Naive B cell (primary cell): ENCODE data around the gene OLFML1. TPM values are rescaled to one million over a fixed set of nuclear protein-coding genes. Genes with fewer than 3 reads are reported as not detected.

Source experiments
- ATAC-seq, 2 donors: fragments of 150-1000 bp; cut with Tn5 transposase; 2 replicates each; pipeline ENCODE4 v1.10.0; 2021; ENCODE audit warnings: low read depth in 2 of 2, mild to moderate bottlenecking in 2 of 2, moderate library complexity in 2 of 2
- DNase-seq: peaks from one replicate; pipeline ENCODE4 v3.0.0; 2022
- H3K27ac Mint-ChIP-seq, 6 donors: one replicate each; pipeline ENCODE4 v1.8.0; 2020 to 2022; ENCODE audit warnings: mild to moderate bottlenecking in 6 of 6, mixed read lengths in 6 of 6, moderate library complexity in 5 of 6, inconsistent platforms in 2 of 6
- H3K27me3 Mint-ChIP-seq, 3 donors: one replicate each; pipeline ENCODE4 v1.8.0; 2021 to 2022; ENCODE audit warnings: mixed read lengths in 3 of 3, mild to moderate bottlenecking in 1 of 3
- H3K36me3 Mint-ChIP-seq, 2 donors: one replicate each; pipeline ENCODE4 v1.8.0; 2020 to 2022; ENCODE audit warnings: mixed read lengths in 2 of 2, inconsistent platforms in 1 of 2, mild to moderate bottlenecking in 1 of 2
- H3K4me1 Mint-ChIP-seq, 3 donors: one replicate each; pipeline ENCODE4 v1.8.0; 2020 to 2022; ENCODE audit warnings: mixed read lengths in 3 of 3, inconsistent platforms in 1 of 3, mild to moderate bottlenecking in 1 of 3, moderate library complexity in 1 of 3
- H3K4me3 Mint-ChIP-seq, 8 donors: one replicate each; pipeline ENCODE4 v1.8.0; 2020 to 2022; ENCODE audit warnings: mild to moderate bottlenecking in 8 of 8, mixed read lengths in 8 of 8, moderate library complexity in 8 of 8, inconsistent platforms in 2 of 8
- H3K9me3 Mint-ChIP-seq, 7 donors: one replicate each; pipeline ENCODE4 v1.8.0; 2020 to 2022; ENCODE audit warnings: mixed read lengths in 7 of 7, mild to moderate bottlenecking in 5 of 7, inconsistent platforms in 2 of 7, moderate library complexity in 1 of 7
- polyA plus RNA-seq, 6 donors: library from polyadenylated mRNA; unstranded; fragments of 300-500 nt; fragmentation: Illumina TruSeq; gene quantifications; one replicate each; pipeline ENCODE4 v1.2.3, GENCODE V29; 2021; ENCODE audit warnings: low read depth in 6 of 6

Gene OLFML1
- polyA plus RNA-seq, 6 donors from 2014 or later: 0.81 to 4.6 (median 1.6) TPM

DNA sequence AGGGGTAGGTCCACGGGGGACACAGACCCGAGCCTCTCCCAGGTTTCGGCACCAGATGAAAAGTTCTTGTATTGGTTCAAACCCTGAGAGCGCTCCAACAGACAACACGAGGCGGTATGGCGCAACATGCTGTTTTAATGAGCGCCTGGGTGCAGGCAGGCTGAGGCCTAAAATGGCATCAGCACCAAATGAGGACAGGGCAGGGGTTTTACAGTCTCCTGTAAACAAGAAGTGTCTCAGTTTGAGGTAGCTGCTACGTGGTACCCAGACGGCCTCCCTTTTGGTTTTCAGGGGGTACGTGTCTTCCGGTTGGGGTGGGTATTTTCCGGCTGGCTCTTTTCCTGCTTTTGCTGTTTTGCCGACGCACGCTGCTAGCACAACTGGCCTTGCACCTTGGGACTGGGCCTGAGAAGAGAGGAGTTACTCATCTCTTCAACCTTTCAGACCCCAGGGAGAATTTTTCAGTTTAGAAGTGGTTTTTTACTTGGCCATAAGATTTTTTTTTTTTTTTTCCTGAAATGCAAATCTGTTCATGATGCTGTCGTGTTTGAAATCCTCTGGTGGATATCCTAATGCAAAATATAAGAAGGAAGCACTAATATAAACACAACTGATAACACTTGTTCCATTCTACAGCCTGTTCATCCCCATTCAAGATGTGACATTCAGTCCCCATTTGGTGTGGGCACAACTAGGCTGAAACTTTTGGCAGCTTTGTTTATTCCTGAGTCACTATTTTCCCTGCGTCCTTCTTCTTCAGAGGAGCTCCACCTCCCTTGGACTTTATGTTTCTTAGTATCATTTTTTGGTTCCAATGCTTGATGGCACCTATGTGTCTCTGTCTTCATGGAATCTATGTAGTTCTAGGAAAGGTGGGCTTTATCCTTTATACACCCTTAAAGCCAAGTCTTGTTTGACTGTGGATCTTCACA is 35.0 kb downstream of the OLFML1 start:
- Mint-ChIP-seq H3K4me1 (peaks cover 28 to 56% (median 51%) of the 10 kb centered on the region in 3 donors), H3K27me3 (no peaks in the 10 kb centered on the region), H3K36me3 (no peaks in the 10 kb centered on the region), H3K27ac (no peak overlapping the region), H3K4me3 (peak overlapping the region in 7 of 8 donors; percentile 4 to 85 (median 55)), H3K9me3 (peaks cover 0 to 7% (median 0%) of the 10 kb centered on the region in 7 donors)
- no peak for DNase-seq
- peak; percentile 23 to 51 for ATAC-seq

DNA sequence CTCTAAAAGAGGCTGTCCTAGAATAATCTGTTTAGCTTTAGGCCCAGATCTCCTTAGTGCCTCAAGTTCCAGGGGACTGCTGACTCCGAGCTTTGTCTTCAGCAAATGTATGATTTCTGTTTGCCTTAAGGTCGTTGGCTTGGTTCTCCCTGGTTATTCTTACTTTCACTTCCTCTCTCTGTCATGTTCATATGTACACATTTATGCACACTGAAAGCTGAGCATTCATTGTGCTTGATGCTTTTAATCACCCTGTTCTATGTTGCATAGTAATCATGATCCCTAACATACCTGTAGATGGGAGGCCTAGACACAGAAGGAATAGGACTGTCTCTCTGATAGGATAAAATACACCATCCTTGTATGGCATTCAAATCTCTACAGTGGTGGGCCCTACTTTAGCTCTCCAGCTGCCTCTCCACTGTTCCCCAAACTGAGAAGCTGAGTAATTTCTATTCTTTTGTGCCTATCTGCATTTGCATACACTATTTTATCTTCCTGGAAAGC is 35.7 kb downstream of the OLFML1 start:
- Mint-ChIP-seq H3K27ac (no peak overlapping the region), H3K36me3 (no peaks in the 10 kb centered on the region), H3K4me1 (peaks cover 20 to 55% (median 46%) of the 10 kb centered on the region in 3 donors), H3K4me3 (no peak overlapping the region), H3K9me3 (peaks cover 0 to 7% (median 0%) of the 10 kb centered on the region in 7 donors), H3K27me3 (no peaks in the 10 kb centered on the region)
- peak; percentile 72 to 84 for ATAC-seq
- DNase-seq: peak; percentile 68

DNA sequence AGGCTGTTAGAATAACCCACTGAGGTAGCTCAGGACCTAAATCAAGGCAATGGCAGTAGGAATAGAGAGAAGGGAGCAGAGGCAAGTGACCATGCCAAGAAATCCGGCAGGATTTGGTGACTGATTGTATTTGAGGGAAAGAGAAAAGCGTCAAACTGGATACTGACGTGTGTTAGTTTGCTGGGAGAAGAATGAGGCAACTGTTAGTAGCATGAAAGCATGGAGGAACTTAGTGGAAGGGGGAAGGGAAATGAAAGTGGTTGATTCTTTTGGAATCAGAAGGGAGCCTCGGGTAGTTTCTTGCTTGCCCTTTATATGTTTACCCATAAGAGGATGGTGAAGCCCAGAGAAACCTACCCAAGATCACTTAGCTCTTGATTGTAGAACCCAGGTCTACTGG is 36.8 kb downstream of the OLFML1 start:
- Mint-ChIP-seq H3K4me1 (peaks cover 15 to 52% (median 42%) of the 10 kb centered on the region in 3 donors), H3K27ac (no peak overlapping the region), H3K36me3 (no peaks in the 10 kb centered on the region), H3K27me3 (no peaks in the 10 kb centered on the region), H3K4me3 (no peak overlapping the region), H3K9me3 (peaks cover 0 to 7% (median 0%) of the 10 kb centered on the region in 7 donors)
- ATAC-seq (no peak), DNase-seq (no peak)

- DNase-seq: no peak
- Mint-ChIP-seq H3K4me3 (peak overlapping the region in 1 of 8 donors; percentile 22), H3K27ac (peak overlapping the region in 2 of 6 donors; percentile 19 to 23), H3K4me1 (peaks cover 16 to 52% (median 41%) of the 10 kb centered on the region in 3 donors), H3K9me3 (peaks cover 0 to 7% (median 0%) of the 10 kb centered on the region in 7 donors), H3K27me3 (no peaks in the 10 kb centered on the region), H3K36me3 (no peaks in the 10 kb centered on the region)
- ATAC-seq: no peak
These were observed 37.2 kb downstream of the OLFML1 start for GRCh38 chr11:7522546-7522945.

- Mint-ChIP-seq H3K27ac (peak overlapping the region in 5 of 6 donors; percentile 64 to 89 (median 70)), H3K4me3 (peak overlapping the region in 2 of 8 donors; percentile 9 to 75), H3K9me3 (peaks cover 0 to 5% (median 0%) of the 10 kb centered on the region in 7 donors), H3K27me3 (no peaks in the 10 kb centered on the region), H3K4me1 (peaks cover 21 to 53% (median 43%) of the 10 kb centered on the region in 3 donors), H3K36me3 (no peaks in the 10 kb centered on the region)
- ATAC-seq (no peak), DNase-seq (no peak)
These were observed 38.3 kb downstream of the OLFML1 start for GRCh38 chr11:7523416-7524210.

DNA sequence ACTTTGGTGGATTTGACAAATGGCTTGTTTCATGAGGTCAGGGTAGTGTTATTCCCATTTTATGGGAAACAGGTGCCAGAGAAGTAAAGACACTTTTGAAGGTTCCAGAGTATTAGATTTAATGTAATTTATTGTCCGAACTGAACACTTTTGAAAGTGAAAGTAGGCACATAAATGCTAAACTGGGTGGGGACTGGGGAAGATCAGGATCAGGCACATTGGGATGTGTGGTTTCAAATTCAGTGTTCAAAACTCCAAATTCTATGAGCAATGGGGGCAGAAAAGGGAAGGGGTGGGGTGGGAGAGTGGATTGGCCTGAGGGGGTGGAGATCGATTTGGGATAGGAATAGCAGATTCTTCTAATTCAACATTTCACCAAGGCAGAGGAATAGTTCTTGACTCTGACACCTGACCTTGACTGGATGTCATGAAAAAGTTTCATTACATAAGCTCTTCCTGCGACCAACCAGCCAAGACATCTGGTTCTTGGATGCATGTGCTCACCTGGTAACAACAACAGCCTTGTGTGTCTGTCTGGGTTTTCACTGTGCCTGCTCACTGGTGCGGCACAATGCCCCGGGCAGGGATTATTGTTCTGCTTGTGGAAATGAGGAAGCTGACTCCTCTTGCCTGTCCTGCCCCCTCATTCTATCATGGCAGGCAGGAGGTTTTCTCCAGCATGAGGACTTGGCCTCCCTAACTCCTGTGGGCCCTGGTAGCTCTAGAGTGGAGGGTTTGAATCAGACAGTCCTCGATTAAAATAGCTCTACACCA is 39.3 kb downstream of the OLFML1 start:
- Mint-ChIP-seq H3K27ac (peak overlapping the region in 5 of 6 donors; percentile 15 to 96 (median 89)), H3K36me3 (no peaks in the 10 kb centered on the region), H3K9me3 (no peaks in the 10 kb centered on the region), H3K4me3 (peak overlapping the region in 2 of 8 donors; percentile 23 to 32), H3K27me3 (no peaks in the 10 kb centered on the region), H3K4me1 (peaks cover 24 to 48% (median 37%) of the 10 kb centered on the region in 3 donors)
- DNase-seq: peak; percentile 57
- ATAC-seq: peak; percentile 48 to 64

DNA sequence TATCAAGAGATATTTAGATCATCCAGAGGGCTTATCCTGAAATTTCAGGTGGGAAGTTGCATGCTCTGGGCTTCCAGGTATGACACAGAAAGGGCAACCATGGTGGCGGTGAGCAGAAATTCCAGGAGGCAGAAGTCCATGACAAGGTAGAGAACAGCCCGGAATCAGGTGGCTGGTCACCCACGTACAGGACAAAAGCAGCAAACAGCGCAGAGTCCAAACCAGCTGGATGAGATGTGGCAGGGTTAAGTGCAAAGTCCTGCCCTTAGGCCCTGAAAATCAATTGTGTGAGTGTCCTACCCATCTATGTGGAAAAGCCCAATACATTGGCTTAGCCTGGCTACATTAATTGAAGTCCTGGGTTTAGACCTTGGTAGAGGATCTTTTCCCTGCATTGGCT is 40.1 kb downstream of the OLFML1 start:
- ATAC-seq: no peak
- Mint-ChIP-seq H3K9me3 (no peaks in the 10 kb centered on the region), H3K27me3 (no peaks in the 10 kb centered on the region), H3K4me3 (no peak overlapping the region), H3K27ac (peak overlapping the region in 2 of 6 donors; percentile 29 to 91), H3K36me3 (no peaks in the 10 kb centered on the region), H3K4me1 (peaks cover 30 to 49% (median 37%) of the 10 kb centered on the region in 3 donors)
- DNase-seq: no peak

DNA sequence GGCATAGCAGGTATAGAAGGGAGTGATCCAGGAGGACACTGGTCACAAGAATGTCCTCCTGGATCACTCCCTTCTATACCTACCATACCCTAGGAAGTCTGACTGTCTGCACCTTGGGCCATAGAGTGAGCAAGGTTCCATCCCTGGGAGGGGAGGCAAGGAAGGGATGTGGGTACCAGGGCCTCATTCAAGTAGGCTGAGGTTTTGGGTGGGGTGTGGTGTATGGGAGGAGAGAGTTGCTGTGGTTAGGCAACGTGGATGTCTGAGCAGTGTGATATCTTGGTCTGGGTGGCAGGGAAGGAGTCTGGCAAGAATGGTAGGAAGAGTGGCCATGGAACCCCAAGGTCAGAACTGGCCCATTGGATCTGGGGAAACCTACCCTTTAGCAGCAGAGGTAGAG is 41.7 kb downstream of the OLFML1 start:
- H3K27ac Mint-ChIP-seq: peak overlapping the region in 5 of 6 donors; percentile 7 to 96 (median 93)
- no peaks in the 10 kb centered on the region for H3K36me3 Mint-ChIP-seq
- no peaks in the 10 kb centered on the region for H3K9me3 Mint-ChIP-seq
- H3K27me3 Mint-ChIP-seq: no peaks in the 10 kb centered on the region
- H3K4me3 Mint-ChIP-seq: peak overlapping the region in 2 of 8 donors; percentile 27 to 52
- no peak for ATAC-seq
- peaks cover 42 to 57% (median 48%) of the 10 kb centered on the region in 3 donors for H3K4me1 Mint-ChIP-seq
- DNase-seq: no peak

DNA sequence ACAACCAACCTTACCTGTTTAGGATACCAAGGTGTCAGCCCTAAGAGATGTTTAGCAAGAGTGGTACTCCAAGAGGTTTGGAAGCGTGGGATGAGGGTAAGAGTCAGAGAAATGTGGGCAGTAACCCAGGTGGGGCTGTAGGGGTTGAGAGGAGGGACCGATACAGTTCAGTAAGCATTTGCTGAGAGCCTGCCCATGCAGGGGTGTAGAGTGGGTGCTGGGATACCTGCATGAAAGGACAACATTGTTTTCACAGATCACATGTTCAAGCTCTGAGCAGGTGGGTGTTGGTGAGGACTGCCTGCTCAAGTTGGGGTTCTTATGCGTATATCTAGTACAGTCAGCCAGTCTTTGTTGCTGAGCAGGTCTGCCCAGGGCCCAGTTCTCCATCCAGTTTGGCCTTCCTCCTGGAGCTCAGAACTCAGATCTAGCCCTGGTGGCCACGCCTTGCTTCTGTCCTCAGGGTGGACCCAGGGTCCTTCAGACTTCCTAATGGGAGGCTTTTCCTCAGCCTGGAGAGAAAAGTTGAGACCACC is 43.3 kb downstream of the OLFML1 start:
- no peaks in the 10 kb centered on the region for H3K36me3 Mint-ChIP-seq
- DNase-seq (no peak), ATAC-seq (no peak)
- H3K4me1 Mint-ChIP-seq: peaks cover 50 to 63% (median 58%) of the 10 kb centered on the region in 3 donors
- H3K4me3 Mint-ChIP-seq: no peak overlapping the region
- H3K27ac Mint-ChIP-seq: peak overlapping the region in 2 of 6 donors; percentile 7 to 75
- H3K27me3 Mint-ChIP-seq: no peaks in the 10 kb centered on the region
- no peaks in the 10 kb centered on the region for H3K9me3 Mint-ChIP-seq

- no peak overlapping the region for H3K4me3 Mint-ChIP-seq
- no peaks in the 10 kb centered on the region for H3K9me3 Mint-ChIP-seq
- H3K36me3 Mint-ChIP-seq: no peaks in the 10 kb centered on the region
- H3K4me1 Mint-ChIP-seq: peaks cover 51 to 73% (median 63%) of the 10 kb centered on the region in 3 donors
- peak overlapping the region in 1 of 6 donors; percentile 84 for H3K27ac Mint-ChIP-seq
- ATAC-seq: no peak
- DNase-seq: no peak
- no peaks in the 10 kb centered on the region for H3K27me3 Mint-ChIP-seq
These were observed 44.8 kb downstream of the OLFML1 start for GRCh38 chr11:7530013-7530640.

- DNase-seq (no peak), ATAC-seq (peak; percentile 49 to 55)
- H3K4me3 Mint-ChIP-seq: no peak overlapping the region
- H3K4me1 Mint-ChIP-seq: peaks cover 57 to 82% (median 65%) of the 10 kb centered on the region in 3 donors
- H3K27me3 Mint-ChIP-seq: peaks cover 0 to 3% (median under 1%) of the 10 kb centered on the region in 3 donors
- H3K36me3 Mint-ChIP-seq: peaks cover 0 to under 1% of the 10 kb centered on the region in 2 donors
- peak overlapping the region in 3 of 6 donors; percentile 18 to 86 (median 84) for H3K27ac Mint-ChIP-seq
- no peaks in the 10 kb centered on the region for H3K9me3 Mint-ChIP-seq
These were observed 45.7 kb downstream of the OLFML1 start for GRCh38 chr11:7531011-7531410.
